GM18520 (cell line): ENCODE data around the gene TBC1D22A.

Experiments used
- ATAC-seq: cut with Tn5 transposase; IDR thresholded peaks from one replicate; pipeline ENCODE4 v1.9.1; 2021; ENCODE audit not compliant: unreplicated experiment

The TBC1D22A gene

DNA sequence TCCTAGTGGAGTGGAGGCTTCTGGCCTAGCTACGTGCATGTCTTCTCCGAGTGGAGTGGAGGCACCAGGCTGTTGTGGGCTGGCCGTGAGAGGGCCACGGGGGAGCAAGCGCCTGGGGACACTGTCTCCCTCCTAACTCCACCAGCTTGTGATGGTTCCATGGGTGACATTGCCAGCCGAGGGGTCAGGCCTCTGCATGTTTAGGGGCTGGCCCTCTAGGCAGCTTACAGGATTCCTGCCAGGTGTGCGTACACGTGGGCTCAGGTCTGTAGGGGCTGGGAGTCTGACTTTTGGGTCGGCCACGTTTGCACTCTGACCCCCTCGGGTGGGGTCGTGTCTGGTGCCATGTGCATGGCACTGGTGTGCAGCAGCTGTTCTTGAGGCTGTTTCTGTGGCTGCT, 31.6 kb downstream of the TBC1D22A start:
- ATAC-seq: no peak

DNA sequence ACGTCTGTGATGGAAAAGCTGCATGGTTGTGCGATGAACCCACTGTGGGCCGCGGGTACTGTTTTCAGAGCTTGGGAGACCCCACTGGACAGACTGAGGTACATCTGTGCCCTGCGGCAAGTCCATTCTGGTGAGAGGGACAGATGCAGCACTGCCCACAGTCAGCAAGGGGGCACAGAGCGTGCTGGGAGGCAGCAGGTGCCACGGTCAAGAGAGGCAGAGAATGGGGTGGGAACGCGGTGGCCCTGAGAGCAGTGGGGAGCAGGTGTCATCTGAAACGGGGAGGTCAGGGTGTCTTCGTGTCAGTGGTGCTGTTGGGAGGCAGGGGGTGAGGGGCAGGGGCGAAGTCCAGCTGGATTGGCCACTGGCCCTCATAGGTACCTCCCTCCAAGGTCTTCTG, 32.0 kb downstream of the TBC1D22A start:
- ATAC-seq: no peak

DNA sequence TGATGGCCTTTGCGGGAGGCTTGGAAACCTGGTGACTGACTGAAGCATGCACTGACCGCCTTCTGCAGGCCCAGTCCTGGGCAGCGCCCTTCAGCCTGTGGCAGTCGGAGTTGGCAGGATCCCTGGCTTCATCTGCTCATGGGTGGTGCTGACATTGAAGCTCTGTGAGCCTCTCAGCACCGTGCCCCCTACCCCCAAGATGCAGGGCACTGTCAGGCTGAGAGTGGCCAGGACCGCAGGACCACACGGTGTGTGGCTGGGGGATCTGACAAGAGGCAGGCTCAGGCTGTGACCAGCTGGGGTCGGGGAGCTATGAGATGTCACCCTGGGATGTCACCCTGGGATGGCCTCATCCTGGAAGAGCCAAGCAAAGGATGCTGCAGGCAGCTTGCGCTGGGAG, 32.7 kb downstream of the TBC1D22A start:
- ATAC-seq: no peak

DNA sequence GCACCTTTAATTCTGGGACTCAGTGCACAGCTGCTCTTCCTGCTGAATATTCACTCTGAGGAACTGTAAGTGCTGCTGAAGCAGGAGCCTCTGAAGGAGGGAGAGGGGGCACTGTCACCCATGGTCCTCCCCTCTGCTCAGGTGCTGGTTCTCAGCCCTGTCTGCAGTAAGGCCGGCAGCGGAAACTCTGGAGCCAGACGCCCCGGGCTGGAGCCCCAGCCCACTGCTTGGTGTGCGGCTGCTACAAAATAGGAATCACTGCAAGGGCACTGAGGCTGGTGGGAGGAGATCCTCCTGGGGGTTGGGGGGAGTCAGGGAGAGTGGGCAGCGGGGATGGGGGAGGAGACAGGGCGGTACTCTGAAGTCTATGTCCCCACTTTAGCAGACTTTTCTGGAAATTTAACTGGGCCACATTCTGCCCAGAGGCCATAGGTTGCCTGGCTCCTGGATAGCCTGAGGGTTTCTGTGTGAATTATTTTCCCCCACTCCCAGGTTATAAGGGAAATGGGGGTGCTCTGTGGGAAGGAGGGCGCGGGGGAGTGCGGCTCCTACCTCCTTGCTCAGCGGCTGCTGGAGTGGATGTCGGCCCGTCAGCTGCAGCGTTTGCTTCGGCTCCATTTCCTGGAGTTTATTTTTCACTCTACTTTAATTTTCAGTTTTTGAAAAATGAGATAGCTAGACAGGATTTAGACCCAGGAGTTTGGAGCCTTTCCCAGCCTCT, 33.6 kb downstream of the TBC1D22A start:
- no peak for ATAC-seq

DNA sequence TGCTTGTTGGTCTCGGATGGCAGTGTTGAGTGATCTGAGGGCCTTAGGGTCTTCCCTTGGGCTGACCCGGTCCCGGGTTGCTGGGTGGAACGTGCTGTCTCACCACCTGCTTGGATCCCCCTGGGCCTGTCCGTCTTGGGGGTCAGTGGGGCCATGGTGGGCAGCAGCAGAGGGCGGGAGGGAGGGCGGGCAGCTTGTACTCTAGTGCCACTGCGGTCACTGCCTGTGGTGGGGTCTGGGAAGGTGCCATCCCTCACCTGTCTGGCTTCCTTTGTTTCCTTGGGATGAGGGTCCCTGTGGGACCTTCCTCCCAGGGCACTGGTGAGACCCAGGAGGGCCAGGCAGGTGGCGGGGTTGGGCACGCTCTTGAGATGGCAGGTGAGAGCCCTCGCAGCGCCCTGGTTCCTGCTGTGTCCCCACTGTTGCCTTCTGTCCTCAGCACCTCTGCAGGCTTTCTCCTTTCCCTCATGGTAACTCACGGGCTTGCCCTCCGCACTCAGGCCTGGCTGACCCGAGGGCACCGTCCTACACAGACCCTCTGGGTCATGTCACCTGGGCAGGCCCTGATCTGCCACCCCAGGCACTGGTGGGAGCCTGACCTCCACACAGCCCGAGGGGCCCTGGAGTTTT, 34.2 kb downstream of the TBC1D22A start:
- ATAC-seq: no peak

DNA sequence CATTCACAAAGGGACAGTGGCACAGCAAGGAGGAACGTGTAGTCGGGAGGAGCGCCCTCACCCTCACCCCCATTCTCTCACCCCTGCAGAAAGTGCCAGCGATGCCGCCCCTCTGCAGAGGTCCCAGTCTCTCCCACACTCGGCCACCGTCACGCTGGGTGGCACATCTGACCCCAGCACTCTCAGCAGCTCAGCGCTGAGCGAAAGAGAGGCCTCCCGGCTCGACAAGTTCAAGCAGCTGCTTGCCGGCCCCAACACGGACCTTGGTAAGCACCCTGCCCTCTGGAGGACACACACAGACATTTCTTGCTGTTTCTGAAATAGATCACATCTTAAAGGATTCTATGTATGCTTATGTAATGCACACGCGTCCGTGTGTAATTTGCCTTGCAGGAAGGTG, 34.9 kb downstream of the TBC1D22A start:
- ATAC-seq: no peak

DNA sequence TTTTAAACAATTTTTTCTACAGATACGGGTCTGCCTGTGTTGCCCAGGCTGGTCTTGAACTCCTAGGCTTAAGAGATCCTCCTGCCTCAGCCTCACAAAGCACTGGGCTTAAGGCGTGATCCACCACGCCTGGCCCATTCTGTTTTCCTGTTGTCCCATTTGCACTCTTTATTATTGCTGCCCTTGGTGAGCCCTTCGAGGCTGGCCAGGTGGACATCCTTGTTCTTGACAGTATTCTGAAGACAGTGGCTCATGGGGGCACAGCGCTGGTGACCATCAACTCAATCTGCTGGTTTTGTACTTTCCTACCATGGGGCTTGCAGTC, 35.6 kb downstream of the TBC1D22A start:
- ATAC-seq: no peak

DNA sequence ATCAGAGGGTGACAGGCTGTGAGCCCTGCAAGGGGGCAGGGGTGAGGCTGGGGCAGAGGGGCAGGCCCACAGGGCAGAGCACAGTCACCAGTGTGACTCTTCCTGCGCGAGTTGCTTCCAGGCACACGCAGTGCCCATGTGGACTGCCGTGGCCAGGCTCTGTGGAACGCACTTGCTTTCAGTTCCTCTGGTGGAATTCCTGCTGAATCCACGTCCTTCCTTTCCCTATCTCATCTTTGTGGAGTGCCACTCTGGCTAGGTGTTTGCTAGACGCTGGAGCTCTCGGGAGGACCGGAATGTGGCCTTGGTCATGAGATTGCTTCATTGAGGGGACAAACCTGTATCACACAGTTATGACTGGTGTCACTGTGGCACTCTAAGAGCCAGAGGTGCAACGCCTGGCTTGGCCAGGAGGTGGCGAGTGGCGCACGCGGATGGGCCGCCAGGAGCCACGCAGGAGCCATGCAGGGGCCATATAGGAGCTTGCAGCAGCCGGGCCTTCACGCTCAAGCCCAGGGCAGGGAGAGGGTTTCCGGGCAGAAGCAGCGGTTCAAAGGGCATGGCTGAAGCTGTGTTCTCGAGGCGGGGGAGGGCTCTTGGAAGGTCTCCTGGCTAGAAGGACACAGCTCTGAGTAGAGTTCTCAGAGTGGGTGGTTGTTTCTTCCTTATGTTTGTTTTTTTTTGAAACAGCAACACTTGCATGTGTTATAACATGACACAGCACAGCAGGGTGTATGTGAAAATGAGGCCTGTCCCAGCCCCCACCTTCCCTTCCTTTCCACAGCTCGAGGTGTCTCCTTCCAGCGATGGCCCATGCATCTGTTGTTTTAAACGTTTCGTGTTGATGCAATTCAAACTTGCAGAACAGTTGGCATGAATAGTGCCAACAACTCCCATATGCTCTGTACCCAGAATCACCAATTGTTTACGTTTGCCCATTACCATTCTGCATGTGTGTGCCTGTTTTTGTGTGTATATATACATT, 36.2 kb downstream of the TBC1D22A start:
- no peak for ATAC-seq

DNA sequence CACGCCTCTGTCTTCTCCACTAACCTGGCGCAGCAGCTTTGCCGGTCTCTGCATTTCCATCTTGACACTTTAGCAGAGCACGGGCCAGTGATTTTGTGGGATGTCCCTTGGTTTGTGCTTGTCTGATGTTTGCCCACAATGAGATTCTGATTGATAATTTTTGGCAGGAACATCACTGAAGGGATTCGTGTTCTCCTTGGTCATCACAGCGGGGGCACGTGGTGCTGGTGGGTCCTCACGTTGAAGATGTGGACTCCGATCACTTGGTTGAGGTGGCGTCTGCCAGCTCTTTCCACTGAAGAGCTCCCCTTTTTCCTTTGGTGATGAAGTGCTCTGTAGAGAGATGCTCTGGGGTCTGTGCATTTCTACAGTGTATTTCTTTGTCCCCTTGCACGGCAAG, 37.2 kb downstream of the TBC1D22A start:
- ATAC-seq: no peak

DNA sequence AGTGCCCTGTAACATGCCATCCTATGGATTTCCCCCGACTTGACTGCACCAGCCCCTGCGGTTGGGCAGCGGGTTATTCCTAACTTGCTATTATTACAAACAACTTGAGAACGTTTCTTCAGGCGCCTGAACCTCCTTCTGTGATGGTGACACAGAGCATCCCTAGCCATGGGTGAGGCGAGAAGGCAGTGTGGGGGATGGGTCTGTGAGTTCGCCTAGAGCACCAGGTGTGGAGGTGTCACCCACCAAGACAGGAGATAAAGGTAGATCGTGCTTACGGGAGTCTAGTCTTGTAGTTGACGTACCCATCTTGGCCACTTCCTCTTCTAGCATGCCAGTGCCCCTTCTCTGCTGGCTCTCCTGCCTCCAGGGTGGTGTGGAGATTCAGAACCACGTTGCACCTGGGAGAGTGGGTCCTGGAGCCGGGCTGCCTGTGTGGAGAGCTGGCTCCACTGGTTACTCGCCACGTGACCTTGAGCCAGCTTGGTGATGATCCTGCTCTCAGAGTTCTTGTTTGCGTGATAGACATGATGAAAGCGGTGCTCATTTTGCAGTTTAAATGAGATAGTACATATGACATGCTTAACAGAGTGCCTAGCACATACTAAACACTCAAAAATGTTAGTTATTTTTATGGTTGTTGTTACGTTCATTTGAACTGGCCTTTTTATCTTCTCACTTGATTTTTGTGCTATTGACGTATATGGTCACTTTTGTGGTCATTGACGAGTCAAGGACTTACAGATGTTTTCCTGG, 37.8 kb downstream of the TBC1D22A start:
- no peak for ATAC-seq

DNA sequence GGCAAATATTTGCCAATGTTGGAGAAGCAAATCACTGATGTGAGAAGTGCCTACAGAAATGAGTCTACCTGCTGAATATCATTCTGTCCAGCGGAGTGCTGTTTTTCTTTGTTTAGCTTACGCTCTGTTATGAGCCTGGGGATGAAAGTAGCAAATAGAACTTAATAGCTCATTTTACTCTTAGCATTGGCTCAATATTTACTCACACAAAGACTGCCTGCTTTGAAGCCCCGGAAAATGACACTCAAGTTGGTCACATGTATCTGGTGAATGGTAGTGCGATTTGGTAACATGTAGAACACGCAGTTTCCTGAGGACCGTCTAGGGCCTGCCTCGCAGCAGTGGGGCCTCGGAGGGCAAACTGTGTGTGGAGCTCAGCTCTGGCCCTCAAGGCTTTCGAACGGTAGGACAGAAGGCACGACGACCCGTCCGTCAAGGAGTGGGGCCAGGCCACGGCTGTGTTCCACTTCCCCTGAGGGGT, 38.9 kb downstream of the TBC1D22A start:
- ATAC-seq: no peak

DNA sequence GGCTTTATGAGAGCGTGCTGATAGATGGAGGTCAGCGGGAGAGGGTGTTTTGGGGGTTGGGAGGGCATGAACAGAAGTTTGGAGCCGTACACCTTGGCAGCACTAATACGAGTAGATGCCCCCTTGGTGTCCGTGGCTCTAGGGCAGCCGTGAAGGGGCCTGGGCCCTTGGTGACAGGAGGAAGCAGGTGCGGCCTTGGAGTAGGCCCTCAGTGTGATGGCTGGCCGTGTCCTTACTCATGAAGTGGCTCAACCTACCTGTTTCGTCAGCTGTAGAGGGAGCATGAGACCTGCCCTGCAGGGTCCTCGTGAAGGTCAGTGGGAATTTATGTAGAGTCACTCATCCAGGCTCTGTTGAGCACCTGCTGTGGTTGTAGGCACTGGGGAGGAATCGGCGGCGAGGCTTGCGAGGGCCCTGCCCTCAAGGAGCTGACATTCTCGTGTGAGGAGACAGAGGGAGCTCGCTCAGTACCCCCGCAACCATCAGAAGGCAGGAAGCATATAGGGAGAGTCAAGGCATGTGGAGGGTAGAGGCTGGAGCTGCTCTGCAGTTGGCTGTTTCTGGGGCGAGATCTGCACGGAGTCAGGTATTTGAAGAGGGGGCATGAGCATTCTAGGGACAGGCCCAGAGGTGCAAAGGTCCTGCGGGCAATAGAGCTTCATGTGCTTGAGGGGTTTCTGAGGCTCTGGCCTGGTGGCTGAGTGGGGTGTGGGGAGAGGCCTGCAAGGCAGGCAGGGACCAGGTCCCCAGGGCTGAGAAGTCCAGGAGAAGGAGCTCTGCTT, 39.6 kb downstream of the TBC1D22A start:
- ATAC-seq: no peak

DNA sequence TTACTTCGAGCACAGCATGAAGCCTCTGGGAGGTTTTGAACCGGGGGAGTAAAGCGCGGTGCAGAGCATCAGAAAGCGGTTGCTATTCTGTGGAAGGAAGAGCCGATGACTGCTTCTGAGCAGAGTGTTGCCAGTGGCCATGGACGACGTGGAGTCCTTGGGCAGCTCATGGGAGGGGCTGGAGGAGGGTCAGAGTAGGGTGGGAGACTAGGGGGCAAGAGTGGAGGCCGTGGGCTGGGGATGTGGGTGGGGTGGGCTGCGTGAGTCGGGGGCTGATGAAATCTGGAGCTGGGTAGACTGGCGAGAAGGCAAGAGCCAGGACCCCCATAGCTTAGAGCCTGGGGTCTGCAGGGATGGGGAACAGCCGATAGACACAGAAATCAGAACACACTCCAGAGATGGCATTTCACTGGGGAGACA, 40.2 kb downstream of the TBC1D22A start:
- ATAC-seq: no peak

DNA sequence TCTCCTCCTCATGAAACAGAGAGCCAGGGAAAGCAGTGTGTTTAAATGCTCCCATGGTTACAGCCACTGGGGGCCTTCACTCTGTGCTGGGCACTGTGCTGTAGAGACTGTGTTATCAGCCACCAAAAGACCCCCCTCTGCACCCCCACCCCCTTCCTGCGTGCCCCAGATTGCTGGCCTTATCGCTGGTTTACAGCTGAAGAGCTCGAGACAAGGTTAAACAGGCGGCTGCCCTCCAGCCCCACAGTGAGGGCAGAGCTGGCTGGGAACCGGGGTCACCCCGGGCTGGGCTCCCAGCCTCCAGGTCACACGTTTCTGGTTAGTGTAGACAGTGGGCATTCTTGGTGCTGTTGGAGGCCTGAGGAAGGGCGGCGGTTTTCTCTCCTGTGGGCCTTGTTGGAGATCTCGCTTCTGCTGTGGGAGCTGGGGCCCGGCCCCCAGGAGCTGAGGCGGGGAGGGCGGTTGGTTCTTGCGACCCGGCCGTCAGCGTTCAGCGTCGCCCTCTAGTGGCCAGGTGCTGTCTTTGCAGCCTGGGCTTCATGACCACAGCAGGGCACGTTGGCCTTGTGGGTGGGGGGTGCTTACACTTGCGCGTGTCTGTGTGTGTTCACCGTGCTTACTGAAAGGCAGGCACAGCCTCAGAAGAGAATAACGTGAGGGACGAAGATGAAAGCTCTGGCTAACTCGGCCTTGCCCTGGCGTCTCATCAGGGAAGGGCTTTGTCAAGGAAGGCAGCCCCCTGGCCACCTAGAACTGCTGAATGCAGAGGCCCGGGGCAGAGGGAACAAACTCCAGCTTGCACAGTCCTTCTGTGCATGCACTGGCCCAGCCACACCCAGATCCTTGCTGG, 40.8 kb downstream of the TBC1D22A start:
- ATAC-seq: no peak

DNA sequence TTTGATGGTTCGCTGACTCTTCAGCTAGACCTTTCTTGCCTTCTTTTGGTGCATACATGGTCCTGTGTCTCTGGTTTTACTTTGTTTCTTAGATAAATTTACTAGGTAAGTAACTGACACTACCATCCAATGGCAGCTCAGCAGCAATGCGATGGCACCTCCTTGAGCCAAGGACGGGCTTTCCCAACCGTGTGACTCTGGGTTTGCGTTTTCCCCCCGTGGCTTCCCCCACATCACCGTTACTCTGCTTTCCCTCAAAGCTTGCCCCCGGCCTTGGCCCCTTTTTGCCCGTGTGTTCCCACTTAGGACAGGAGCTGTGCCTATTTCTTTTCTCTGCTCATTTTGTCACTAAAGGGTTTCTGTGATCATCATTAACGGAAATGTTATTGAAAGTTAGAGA, 41.5 kb downstream of the TBC1D22A start:
- no peak for ATAC-seq

DNA sequence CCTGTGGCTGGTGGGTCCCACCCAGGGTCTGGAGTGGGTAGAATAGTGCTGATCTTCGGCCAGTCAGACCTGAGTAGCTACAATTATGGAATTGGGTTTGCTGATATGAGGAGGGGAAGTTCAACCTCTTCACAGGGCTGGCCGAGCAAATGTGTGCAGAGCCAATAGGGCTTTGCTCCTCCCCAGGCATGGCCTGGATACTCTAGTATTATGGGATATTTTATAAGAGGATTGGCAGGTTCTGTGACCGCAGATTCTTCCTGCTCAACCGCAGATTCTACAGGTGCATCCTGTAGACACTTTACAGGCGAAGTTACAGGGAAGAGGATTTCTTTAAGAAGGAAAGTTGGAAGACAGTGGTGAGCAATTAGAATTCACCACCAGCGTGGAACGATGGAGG, 44.3 kb downstream of the TBC1D22A start:
- no peak for ATAC-seq

DNA sequence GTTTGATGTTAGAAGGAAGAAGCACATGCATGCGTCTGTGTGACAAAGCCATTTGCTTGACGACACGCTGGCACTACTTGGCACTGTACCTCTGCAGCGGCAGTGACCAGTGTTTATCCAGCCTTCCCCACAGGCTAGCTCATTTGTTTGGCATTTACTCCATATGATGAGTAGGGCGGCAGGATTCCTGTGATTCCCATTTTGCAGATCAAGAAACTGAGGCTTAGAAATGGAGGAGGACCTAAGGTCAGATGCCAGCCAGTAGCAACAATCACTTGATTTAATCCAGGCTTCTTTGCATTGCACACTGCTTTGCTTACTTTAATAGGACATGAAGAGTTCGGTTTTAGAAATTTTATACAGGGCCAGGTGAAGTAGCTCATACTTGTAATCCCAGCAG, 45.0 kb downstream of the TBC1D22A start:
- ATAC-seq: no peak

DNA sequence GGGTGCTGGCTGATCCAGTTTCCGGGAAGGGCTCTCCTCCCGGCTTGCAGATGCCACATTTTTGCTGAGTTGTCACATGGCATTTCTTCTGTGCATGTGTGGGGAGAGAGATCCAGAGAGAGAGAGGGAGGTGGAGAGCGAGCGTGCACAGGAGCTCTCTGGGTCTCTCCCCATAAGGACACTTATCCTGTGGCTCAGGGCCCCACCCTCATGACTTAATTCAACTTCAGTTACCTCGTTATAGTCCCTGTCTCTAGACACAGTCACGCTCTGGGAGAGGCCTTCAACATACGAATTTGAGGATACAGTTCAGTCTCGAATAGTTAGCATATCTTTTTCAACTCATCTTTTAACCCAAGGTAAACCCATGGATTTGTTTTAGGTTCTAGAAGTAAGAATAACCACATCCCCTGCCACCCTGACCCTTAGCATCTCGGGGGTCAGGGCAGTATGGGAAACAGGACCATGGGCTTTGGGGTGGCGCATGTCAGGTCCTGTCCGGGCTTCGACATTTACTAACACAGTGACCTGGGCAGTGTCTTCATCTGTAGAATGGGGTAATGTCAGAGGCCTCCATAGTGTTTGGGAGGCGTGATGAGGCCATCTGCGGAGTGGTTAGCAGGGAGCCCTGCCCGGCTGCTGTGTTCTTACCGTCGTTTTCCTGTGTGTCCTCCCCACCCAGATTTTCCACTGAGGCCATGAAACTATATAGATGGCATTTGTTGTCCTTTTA, 46.9 kb downstream of the TBC1D22A start:
- ATAC-seq: no peak
